H1 (cell line): ENCODE data around the gene PDE4D. TPM values are rescaled to one million over a fixed set of nuclear protein-coding genes. Genes with fewer than 3 reads are reported as not detected.

Experiments used
- CTCF ChIA-PET: fragments of 300-600 bp; sonication (Branson Sonifier 250); formaldehyde crosslinking; loops from one replicate; lab custom pipeline; 2021; ENCODE audit not compliant: partially characterized antibody; lab: Charles Lee
- POLR2A ChIA-PET: fragments of 300-600 bp; sonication (Branson Sonifier 250); formaldehyde crosslinking; loops from one replicate; lab custom pipeline; 2021; ENCODE audit warnings: inconsistent platforms; ENCODE audit not compliant: partially characterized antibody; lab: Charles Lee
- DNase-seq, 2 experiments: peaks; one replicate each; pipeline versions ENCODE4 v3.0.0 to v3.0.0-alpha.2; 2010 to 2022; ENCODE audit warnings: low spot score in 2 of 2, low read depth in 1 of 2, mixed read lengths in 1 of 2
- FAIRE-seq: peaks from 2 replicates; lab custom pipeline; 2011; peaks lifted over from hg19 to GRCh38; lab: Jason Lieb, UNC
- H2AFZ ChIP-seq: 2 replicates; pipeline ENCODE4 v1.8.1; 2012; ENCODE audit warnings: low read length, inconsistent platforms
- H2AK5ac ChIP-seq: 2 replicates; pipeline ENCODE4 v1.6.1; 2013; ENCODE audit warnings: low read depth, low read length
- H2BK120ac ChIP-seq: replicated peaks from 2 replicates; pipeline ENCODE3; 2013; ENCODE audit warnings: low read depth, low read length, inconsistent platforms
- H2BK12ac ChIP-seq: 2 replicates; pipeline ENCODE4 v1.6.1; 2013; ENCODE audit warnings: low read depth, low read length
- H2BK15ac ChIP-seq: 2 replicates; pipeline ENCODE4 v1.6.1; 2013; ENCODE audit warnings: low read length
- H2BK20ac ChIP-seq: 2 replicates; pipeline ENCODE4 v1.6.1; 2013; ENCODE audit warnings: low read length
- H2BK5ac ChIP-seq: 2 replicates; pipeline ENCODE4 v1.6.1; 2013; ENCODE audit warnings: low read depth, low read length
- H3K14ac ChIP-seq: 2 replicates; pipeline ENCODE4 v1.6.1; 2013; ENCODE audit warnings: inconsistent platforms; ENCODE audit not compliant: insufficient read length
- H3K18ac ChIP-seq: 2 replicates; pipeline ENCODE4 v1.6.1; 2013; ENCODE audit warnings: low read length; ENCODE audit errors: extremely low read depth
- H3K23ac ChIP-seq: 2 replicates; pipeline ENCODE4 v1.6.1; 2013; ENCODE audit warnings: inconsistent platforms; ENCODE audit not compliant: insufficient read length
- H3K23me2 ChIP-seq: 2 replicates; pipeline ENCODE4 v1.6.1; 2013; ENCODE audit warnings: low read depth, low read length
- H3K27ac ChIP-seq: 2 replicates; pipeline ENCODE4 v1.6.1; 2011; ENCODE audit warnings: low read depth, low read length, inconsistent platforms
- H3K27me3 ChIP-seq, 4 experiments: replicated peaks in 1 of 4; 1 replicate in 1 of 4; 2 replicates in 3 of 4; pipeline versions ENCODE4 v1.6.1 to v1.8.1; 2011 to 2013; ENCODE audit warnings: low read length in 3 of 4, mild to moderate bottlenecking in 3 of 4, inconsistent platforms in 2 of 4, mixed read lengths in 2 of 4, moderate library complexity in 1 of 4; ENCODE audit not compliant: control insufficient read depth in 3 of 4, insufficient read depth in 3 of 4; ENCODE audit errors: extremely low read depth in 1 of 4
- H3K36me3 ChIP-seq, 4 experiments: 2 replicates each; pipeline versions ENCODE4 v1.6.1 to v1.8.1; 2011 to 2013; ENCODE audit warnings: mild to moderate bottlenecking in 4 of 4, low read length in 3 of 4, moderate library complexity in 2 of 4, control low read depth in 1 of 4, inconsistent platforms in 1 of 4; ENCODE audit not compliant: insufficient read depth in 4 of 4, control insufficient read depth in 2 of 4
- H3K4ac ChIP-seq: replicated peaks from 2 replicates; pipeline ENCODE3; 2013; ENCODE audit warnings: low read length, low read depth, mixed read lengths, inconsistent platforms; ENCODE audit not compliant: insufficient read length
- H3K4me1 ChIP-seq, 4 experiments: replicated peaks in 1 of 4; 1 replicate in 1 of 4; 2 replicates in 3 of 4; pipeline versions ENCODE4 v1.6.1 to v1.8.1; 2011 to 2013; ENCODE audit warnings: low read length in 3 of 4, inconsistent platforms in 2 of 4, mixed read lengths in 1 of 4; ENCODE audit not compliant: insufficient read depth in 4 of 4, control insufficient read depth in 3 of 4
- H3K4me2 ChIP-seq, 2 experiments: 2 replicates each; pipeline versions ENCODE4 v1.6.1 to v1.8.1; 2011 to 2013; ENCODE audit warnings: low read depth in 2 of 2, low read length in 2 of 2, control low read depth in 1 of 2, inconsistent platforms in 1 of 2, mild to moderate bottlenecking in 1 of 2; ENCODE audit not compliant: insufficient read depth in 1 of 2
- H3K4me3 ChIP-seq, 4 experiments: fragments of 200-600, 300-600 bp in 1 of 4; sonication (generic), shearing (Covaris generic), sonication (Bioruptor Twin) in 1 of 4; 2 replicates each; pipeline versions ENCODE4 v1.5.1 to v1.8.1; 2011 to 2016; ENCODE audit warnings: low read length in 4 of 4, low read depth in 3 of 4, control low read depth in 2 of 4, inconsistent platforms in 2 of 4, mild to moderate bottlenecking in 2 of 4, mixed read lengths in 1 of 4, moderate library complexity in 1 of 4; ENCODE audit not compliant: insufficient read depth in 2 of 4; ENCODE audit errors: extremely low read depth in 1 of 4
- H3K56ac ChIP-seq: replicated peaks from 2 replicates; pipeline ENCODE3; 2013; ENCODE audit warnings: low read depth, mild to moderate bottlenecking, mixed read lengths, low read length, inconsistent platforms; ENCODE audit not compliant: insufficient read length
- H3K79me1 ChIP-seq: 2 replicates; pipeline ENCODE4 v1.6.1; 2013; ENCODE audit warnings: low read depth, low read length, control low read depth
- H3K79me2 ChIP-seq, 2 experiments: 2 replicates each; pipeline versions ENCODE4 v1.6.1 to v1.8.1; 2012 to 2013; ENCODE audit warnings: low read length in 2 of 2, mild to moderate bottlenecking in 2 of 2, inconsistent platforms in 1 of 2; ENCODE audit not compliant: insufficient read depth in 2 of 2, control insufficient read depth in 1 of 2
- H3K9ac ChIP-seq, 4 experiments: replicated peaks in 1 of 4; 1 replicate in 1 of 4; 2 replicates in 3 of 4; pipeline versions ENCODE4 v1.6.1 to v1.8.1; 2011 to 2013; ENCODE audit warnings: low read depth in 3 of 4, low read length in 3 of 4, control low read depth in 2 of 4, mild to moderate bottlenecking in 2 of 4, moderate library complexity in 2 of 4, inconsistent platforms in 1 of 4; ENCODE audit errors: extremely low read depth in 1 of 4
- H3K9me3 ChIP-seq, 2 experiments: 2 replicates each; pipeline versions ENCODE4 v1.6.1 to v1.8.1; 2012 to 2013; ENCODE audit warnings: mild to moderate bottlenecking in 2 of 2, moderate library complexity in 2 of 2, control low read depth in 1 of 2, inconsistent platforms in 1 of 2, low read depth in 1 of 2, low read length in 1 of 2, mixed read lengths in 1 of 2; ENCODE audit not compliant: insufficient read depth in 2 of 2
- H4K20me1 ChIP-seq, 2 experiments: replicated peaks in 1 of 2; 2 replicates each; pipeline versions ENCODE3 to v1.8.1; 2011 to 2013; ENCODE audit warnings: inconsistent platforms in 2 of 2, low read length in 2 of 2, mild to moderate bottlenecking in 1 of 2; ENCODE audit not compliant: insufficient read depth in 2 of 2, control insufficient read depth in 1 of 2
- H4K5ac ChIP-seq: 2 replicates; pipeline ENCODE4 v1.6.1; 2013; ENCODE audit warnings: low read length, low read depth, mixed read lengths, inconsistent platforms; ENCODE audit not compliant: insufficient read length
- H4K8ac ChIP-seq: 2 replicates; pipeline ENCODE4 v1.8.0; 2013; ENCODE audit warnings: mild to moderate bottlenecking, moderate library complexity, low read length, inconsistent platforms; ENCODE audit not compliant: insufficient read depth; ENCODE audit errors: extremely low read depth
- H4K91ac ChIP-seq: replicated peaks from 2 replicates; pipeline ENCODE3; 2013; ENCODE audit warnings: low read length, mixed read lengths, inconsistent platforms; ENCODE audit not compliant: insufficient read length
- RAD21 ChIP-seq, 2 experiments: IDR thresholded peaks in 1 of 2; conservative IDR thresholded peaks in 1 of 2; 2 replicates each; pipeline ENCODE4 v1.6.1; 2011; ENCODE audit warnings: low read depth in 2 of 2, low read length in 2 of 2, improper control_type of control experiment in 1 of 2, inconsistent platforms in 1 of 2, mild to moderate bottlenecking in 1 of 2, moderate library complexity in 1 of 2
- TEAD4 ChIP-seq: IDR thresholded peaks from 2 replicates; pipeline ENCODE4 v1.6.1; 2012; ENCODE audit warnings: low read depth, low read length, inconsistent platforms, mixed read lengths
- WGBS, 2 experiments: shearing (Covaris generic) in 1 of 2; methylation state at CpG; one replicate each; pipeline versions ENCODE4 v1.1.6 to v1.1.7; 2013 to 2015; ENCODE audit warnings: low lambda C conversion rate in 2 of 2, mixed read lengths in 2 of 2, inconsistent platforms in 1 of 2, low coverage in 1 of 2, missing lambda C conversion rate in 1 of 2; ENCODE audit not compliant: insufficient replicate concordance in 2 of 2, insufficient coverage in 1 of 2, insufficient read length in 1 of 2; ENCODE audit errors: extremely low coverage in 1 of 2, missing lambda C conversion rate in 1 of 2; 5-methylcytosine and 5-hydroxymethylcytosine counted together
- polyA plus RNA-seq, 7 experiments: library from polyadenylated mRNA; depleted of rRNA in 3 of 7; stranded (reverse) in 5 of 7; unstranded in 2 of 7; fragments of >200 nt in 5 of 7; fragments of 200-250 nt in 2 of 7; gene quantifications; 1 replicate in 5 of 7; 2 replicates in 1 of 7; 4 replicates in 1 of 7; pipeline versions ENCODE4 v1.2.1 to v1.2.3, GENCODE V29; 2011 to 2013; ENCODE audit warnings: missing spikeins in 2 of 7, mixed read lengths in 2 of 7
- total RNA-seq: library from RNA; stranded (reverse); fragmentation: NEBNext Ultra II Directional; extraction: Animal tissue kit (Norgen Biotek cat#: 25700); gene quantifications from 2 replicates; pipeline ENCODE4 v1.2.1, GENCODE V29; 2021

Gene PDE4D
- total and polyA plus RNA-seq, 2 of the 8 experiments (the other 6 are each of a cell fraction or from before 2014, with no cell fraction given) = 2.3 to 3.7 TPM

DNA sequence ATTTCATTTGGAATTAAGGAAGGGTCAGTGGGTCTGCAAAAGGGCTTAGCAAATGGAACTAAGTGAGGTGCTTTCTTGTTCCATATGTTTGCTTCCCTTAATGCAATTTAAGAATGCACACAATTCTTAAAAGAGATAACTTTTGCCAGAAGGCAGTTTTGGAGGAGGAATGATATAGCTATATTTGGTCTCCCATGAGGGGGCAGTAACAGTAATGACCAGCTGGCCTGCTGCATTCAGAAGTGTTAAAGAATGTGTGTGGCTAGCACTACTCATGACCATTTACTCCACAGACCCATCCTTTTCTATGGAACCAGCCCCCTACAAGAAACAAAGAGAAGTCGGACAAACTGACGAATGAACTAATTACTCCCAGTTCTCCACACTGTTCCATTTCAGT is 671.8 kb downstream of the PDE4D start:
- Histone ChIP-seq H3K56ac (no peak overlapping the region), H3K23me2 (no peaks in the 10 kb centered on the region; the same call in 1 of the 2 replicates), H2AFZ (no peak overlapping the region), H2AK5ac (no peak overlapping the region), H2BK120ac (no peak overlapping the region), H3K27me3 (no peaks in the 10 kb centered on the region), H3K4me3 (no peak overlapping the region), H2BK12ac (no peak overlapping the region), H4K20me1 (no peaks in the 10 kb centered on the region), H3K9me3 (no peaks in the 10 kb centered on the region), H4K8ac (no peak overlapping the region), H4K91ac (no peak overlapping the region), H2BK5ac (no peak overlapping the region), H2BK15ac (no peak overlapping the region), H3K4me1 (no peaks in the 10 kb centered on the region), H3K36me3 (no peaks in the 10 kb centered on the region), H3K79me2 (no peaks in the 10 kb centered on the region), H3K23ac (no peak overlapping the region), H3K14ac (no peak overlapping the region), H2BK20ac (no peak overlapping the region), H3K4ac (no peak overlapping the region), H3K4me2 (no peak overlapping the region), H3K27ac (no peak overlapping the region), H3K18ac (no peak overlapping the region), H3K79me1 (no peaks in the 10 kb centered on the region), H3K9ac (no peak overlapping the region), H4K5ac (no peak overlapping the region)
- POLR2A ChIA-PET = no interaction called here
- TF ChIP-seq RAD21 (IDR thresholded peaks at IDR 0.05 in 1 of 2, conservative IDR thresholded peaks at IDR 0.05 in 1 of 2; ENCODE audit: low read depth in 2 of 2, low read length in 2 of 2) (0 out of 4 replicates have a peak, but pooled peaks of 1 of the 2 experiments have one; percentile 2), TEAD4 (no peak)
- WGBS, 2 experiments = 83% methylated on average over 2 of the region's 2 CpGs; no CpG with 5 or more reads in 1 of the 2 experiments
- FAIRE-seq (no peak), DNase-seq (no peak)
- CTCF ChIA-PET = interaction anchor here (0.8 to 2.2 kb wide), 10 partner anchors 11 to 251 kb away, joined by 3 to 8 read pairs (median 5); no protein-coding TSS in a partner anchor
